HCT116 (cell line): ENCODE results near the gene TEX264. TPM values are rescaled to one million over a fixed set of nuclear protein-coding genes. Genes with fewer than 3 reads are reported as not detected.

ENCODE experiments used
- ATAC-seq: fragments of 200-7000 bp; cut with Tn5 transposase; 2 replicates; pipeline ENCODE4 v1.9.1; 2020; ENCODE audit warnings: mild to moderate bottlenecking, moderate library complexity
- BruUV-seq: library from RNA; stranded (reverse); fragments of 400-500 nt; replicated peaks from 2 replicates; lab custom pipeline; 2021; lab: Mats Ljungman, UMichigan
- CTCF ChIA-PET: fragments of 300-600 bp; sonication (Branson Sonifier 250); formaldehyde crosslinking; loops from one replicate; lab custom pipeline; 2021; ENCODE audit warnings: antibody characterized with exemption; lab: Charles Lee
- POLR2A ChIA-PET: fragments of 300-600, 350-600 bp; sonication (Branson Sonifier 250); formaldehyde crosslinking; loops from one replicate; lab custom pipeline; 2021; ENCODE audit warnings: antibody characterized with exemption; lab: Charles Lee
- RAD21 ChIA-PET, 2 experiments: fragments of 300-600 bp; sonication (Branson Sonifier 250); formaldehyde crosslinking; loops; one replicate each; lab custom pipeline; 2023; ENCODE audit warnings: low total read pairs in 2 of 2; ENCODE audit not compliant: uncharacterized antibody in 2 of 2, unreplicated experiment in 2 of 2, low non-redundant PET in 1 of 2; lab: Charles Lee
- DNase-seq: peaks from one replicate; pipeline ENCODE4 v3.0.0-alpha.2; 2010; ENCODE audit warnings: low read depth, low spot score
- H2AFZ ChIP-seq: fragments of 200-600 bp; shearing (Covaris generic), sonication (generic); 2 replicates; pipeline ENCODE4 v1.6.1; 2017; ENCODE audit warnings: low read depth, mixed run types, mixed read lengths, antibody characterized with exemption, low read length; ENCODE audit not compliant: poor library complexity, severe bottlenecking
- H3K27ac ChIP-seq: 2 replicates; pipeline ENCODE4 v1.5.1; 2012; ENCODE audit warnings: low read depth, low read length
- H3K27me3 ChIP-seq: fragments of 200-600 bp; sonication (generic); 2 replicates; pipeline ENCODE4 v1.6.1; 2016; ENCODE audit warnings: mixed run types, low read length, mixed read lengths; ENCODE audit not compliant: insufficient read depth
- H3K36me3 ChIP-seq, 2 experiments: fragments of 200-500 bp in 1 of 2; fragments of 200-600 bp in 1 of 2; sonication (Bioruptor generic) in 1 of 2; sonication (generic) in 1 of 2; 2 replicates each; pipeline versions ENCODE4 v1.5.1 to v1.6.1; 2014 to 2016; ENCODE audit warnings: low read length in 2 of 2, inconsistent platforms in 1 of 2, mixed read lengths in 1 of 2, mixed run types in 1 of 2; ENCODE audit not compliant: insufficient read depth in 2 of 2, control insufficient read depth in 1 of 2
- H3K4me1 ChIP-seq, 2 experiments: fragments of 200-600 bp in 1 of 2; sonication (generic) in 1 of 2; 2 replicates each; pipeline versions ENCODE4 v1.5.1 to v1.6.1; 2012 to 2017; ENCODE audit warnings: low read length in 2 of 2, inconsistent platforms in 1 of 2, mild to moderate bottlenecking in 1 of 2, mixed read lengths in 1 of 2, mixed run types in 1 of 2, moderate library complexity in 1 of 2; ENCODE audit not compliant: insufficient read depth in 2 of 2, control insufficient read depth in 1 of 2
- H3K4me2 ChIP-seq: fragments of 200-600 bp; sonication (generic); 2 replicates; pipeline ENCODE4 v1.6.1; 2017; ENCODE audit warnings: mixed run types, low read length, mixed read lengths
- H3K4me3 ChIP-seq, 2 experiments: fragments of 200-600 bp in 1 of 2; sonication (generic) in 1 of 2; replicated peaks in 1 of 2; 2 replicates each; pipeline ENCODE4 v1.5.1; 2011 to 2016; ENCODE audit warnings: low read length in 2 of 2, control low read depth in 1 of 2, low read depth in 1 of 2, mild to moderate bottlenecking in 1 of 2, mixed read lengths in 1 of 2, mixed run types in 1 of 2
- H3K79me2 ChIP-seq: fragments of 200-600 bp; sonication (generic); 2 replicates; pipeline ENCODE4 v1.6.1; 2017; ENCODE audit warnings: mild to moderate bottlenecking, mixed run types, low read length, moderate library complexity, mixed read lengths; ENCODE audit not compliant: insufficient read depth
- H3K9ac ChIP-seq: fragments of 200-600 bp; sonication (generic); 2 replicates; pipeline ENCODE4 v1.6.1; 2016; ENCODE audit warnings: low read length, mixed read lengths
- H3K9me2 ChIP-seq: fragments of 200-600 bp; sonication (generic), shearing (Covaris generic); 2 replicates; pipeline ENCODE4 v1.6.1; 2017; ENCODE audit warnings: mixed run types, mild to moderate bottlenecking, moderate library complexity; ENCODE audit not compliant: insufficient read depth
- H3K9me3 ChIP-seq, 2 experiments: fragments of 200-500 bp in 1 of 2; fragments of 200-600 bp in 1 of 2; sonication (Bioruptor generic) in 1 of 2; sonication (generic) in 1 of 2; 2 replicates each; pipeline ENCODE4 v1.6.1; 2014 to 2017; ENCODE audit warnings: low read length in 2 of 2, mixed read lengths in 2 of 2, inconsistent platforms in 1 of 2, low read depth in 1 of 2, mild to moderate bottlenecking in 1 of 2, mixed run types in 1 of 2, moderate library complexity in 1 of 2; ENCODE audit not compliant: control insufficient read depth in 1 of 2, insufficient read depth in 1 of 2
- H4K20me1 ChIP-seq: fragments of 200-600 bp; sonication (generic), shearing (Covaris generic); 2 replicates; pipeline ENCODE4 v1.6.1; 2017; ENCODE audit warnings: mixed run types, mild to moderate bottlenecking, moderate library complexity; ENCODE audit not compliant: insufficient read depth
- CBX3 ChIP-seq: IDR thresholded peaks from 2 replicates; pipeline ENCODE4 v1.6.1; 2012; ENCODE audit warnings: low read depth
- CEBPB ChIP-seq: IDR thresholded peaks from 2 replicates; pipeline ENCODE4 v1.6.1; 2012; ENCODE audit warnings: low read depth
- JUND ChIP-seq: IDR thresholded peaks from 2 replicates; pipeline ENCODE4 v1.6.1; 2012
- POLR2AphosphoS5 ChIP-seq: IDR thresholded peaks from 2 replicates; pipeline ENCODE4 v1.6.1; 2011; ENCODE audit warnings: mild to moderate bottlenecking, low read depth, low read length, moderate library complexity
- RAD21 ChIP-seq: IDR thresholded peaks from 2 replicates; pipeline ENCODE4 v1.6.1; 2012; ENCODE audit warnings: low read depth, mild to moderate bottlenecking
- SRF ChIP-seq: IDR thresholded peaks from 2 replicates; pipeline ENCODE4 v1.6.1; 2012; ENCODE audit warnings: low read depth
- YY1 ChIP-seq: IDR thresholded peaks from 2 replicates; pipeline ENCODE4 v1.6.1; 2011; ENCODE audit warnings: low read length, low read depth, moderate library complexity, mild to moderate bottlenecking; ENCODE audit not compliant: insufficient replicate concordance; ENCODE audit errors: extremely low read depth
- intact Hi-C: fragments of 100-400 bp; cut with micrococcal nuclease; formaldehyde crosslinking; loops from 2 replicates; pipeline ENCODE4 v1.10.0; 2022
- total RNA-seq: library from RNA; stranded (reverse); gene quantifications from one replicate; pipeline ENCODE4 v1.2.1, GENCODE V29; 2021; ENCODE audit not compliant: unreplicated experiment
- TF ChIP-seq, protein P1 (sequence below): IDR thresholded peaks from 2 replicates; pipeline ENCODE4 v1.6.1; 2011; ENCODE audit warnings: mild to moderate bottlenecking, low read length, moderate library complexity; ENCODE audit not compliant: insufficient replicate concordance; ENCODE audit errors: extremely low read depth
- TF ChIP-seq, protein P2 (sequence below), 3 experiments: fragments of 200-600 bp in 1 of 3; sonication (generic) in 1 of 3; IDR thresholded peaks in 2 of 3; conservative IDR thresholded peaks in 1 of 3; 2 replicates each; pipeline ENCODE4 v1.5.1; 2012 to 2017; ENCODE audit warnings: low read depth in 2 of 3, low read length in 2 of 3, antibody characterized with exemption in 1 of 3, borderline replicate concordance in 1 of 3, control low read depth in 1 of 3, mild to moderate bottlenecking in 1 of 3, mixed read lengths in 1 of 3, mixed run types in 1 of 3, moderate library complexity in 1 of 3; ENCODE audit not compliant: insufficient read depth in 1 of 3

Gene TEX264
- total RNA-seq, 1 experiment from 2014 or later = 36.0 TPM

DNA sequence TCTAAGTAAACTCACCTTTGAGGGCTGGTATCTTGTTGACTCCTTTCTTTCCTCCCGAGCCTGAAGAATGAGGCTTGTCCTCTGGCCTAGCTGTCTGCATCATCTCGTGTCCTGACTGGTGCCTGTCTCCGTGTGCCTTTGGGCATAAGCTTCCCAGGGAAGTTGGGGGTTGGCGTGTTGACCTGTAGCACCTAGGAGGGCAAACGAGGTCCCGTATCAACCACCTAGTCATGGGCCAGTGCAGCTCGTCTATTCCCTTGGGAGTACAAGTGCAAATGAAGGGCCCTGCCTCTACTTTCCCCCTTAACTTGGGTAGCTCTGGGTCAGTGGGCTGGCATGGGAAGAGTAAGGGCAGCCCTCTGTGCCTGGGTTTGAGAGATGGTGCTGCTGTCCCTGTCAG is 8.7 kb downstream of the TEX264 start:
- ChIA-PET RAD21 (no interaction called here), POLR2A (no interaction called here), CTCF (interaction anchor here (1.0 to 4.2 kb wide), 3 partner anchors 10 to 179 kb away, joined by 3 to 98 read pairs (median 4); partner anchors contain the start of gene DCAF1)
- intact Hi-C loops = loop anchor here (5.0 kb wide), 1 partner anchor 37 kb away; no protein-coding TSS in a partner anchor
- BruUV-seq = no TSS peak
- H3K9me2 ChIP-seq = no peaks in the 10 kb centered on the region
- ATAC-seq = no peak
- H3K79me2 ChIP-seq = no peaks in the 10 kb centered on the region
- peaks cover 6 to 11% of the 10 kb centered on the region in 2 experiments; a peak in 3 of 4 replicates for H3K36me3 ChIP-seq
- H3K4me1 ChIP-seq = peaks cover 6 to 20% of the 10 kb centered on the region in 2 experiments
- H3K4me3 ChIP-seq = no peak overlapping the region
- H3K27ac ChIP-seq = no peak overlapping the region
- H3K9ac ChIP-seq = no peak overlapping the region
- DNase-seq = no peak
- H2AFZ ChIP-seq = no peak overlapping the region
- no peaks in the 10 kb centered on the region for H4K20me1 ChIP-seq
- no peak overlapping the region for H3K4me2 ChIP-seq
- no peaks in the 10 kb centered on the region for H3K9me3 ChIP-seq
- TF ChIP-seq JUND (no peak), CBX3 (no peak), SRF (no peak), RAD21 (no peak), POLR2AphosphoS5 (no peak), YY1 (no peak), CEBPB (no peak)
- TF ChIP-seq, protein P1, sequence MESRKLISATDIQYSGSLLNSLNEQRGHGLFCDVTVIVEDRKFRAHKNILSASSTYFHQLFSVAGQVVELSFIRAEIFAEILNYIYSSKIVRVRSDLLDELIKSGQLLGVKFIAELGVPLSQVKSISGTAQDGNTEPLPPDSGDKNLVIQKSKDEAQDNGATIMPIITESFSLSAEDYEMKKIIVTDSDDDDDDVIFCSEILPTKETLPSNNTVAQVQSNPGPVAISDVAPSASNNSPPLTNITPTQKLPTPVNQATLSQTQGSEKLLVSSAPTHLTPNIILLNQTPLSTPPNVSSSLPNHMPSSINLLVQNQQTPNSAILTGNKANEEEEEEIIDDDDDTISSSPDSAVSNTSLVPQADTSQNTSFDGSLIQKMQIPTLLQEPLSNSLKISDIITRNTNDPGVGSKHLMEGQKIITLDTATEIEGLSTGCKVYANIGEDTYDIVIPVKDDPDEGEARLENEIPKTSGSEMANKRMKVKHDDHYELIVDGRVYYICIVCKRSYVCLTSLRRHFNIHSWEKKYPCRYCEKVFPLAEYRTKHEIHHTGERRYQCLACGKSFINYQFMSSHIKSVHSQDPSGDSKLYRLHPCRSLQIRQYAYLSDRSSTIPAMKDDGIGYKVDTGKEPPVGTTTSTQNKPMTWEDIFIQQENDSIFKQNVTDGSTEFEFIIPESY = no peak
- TF ChIP-seq, protein P2, sequence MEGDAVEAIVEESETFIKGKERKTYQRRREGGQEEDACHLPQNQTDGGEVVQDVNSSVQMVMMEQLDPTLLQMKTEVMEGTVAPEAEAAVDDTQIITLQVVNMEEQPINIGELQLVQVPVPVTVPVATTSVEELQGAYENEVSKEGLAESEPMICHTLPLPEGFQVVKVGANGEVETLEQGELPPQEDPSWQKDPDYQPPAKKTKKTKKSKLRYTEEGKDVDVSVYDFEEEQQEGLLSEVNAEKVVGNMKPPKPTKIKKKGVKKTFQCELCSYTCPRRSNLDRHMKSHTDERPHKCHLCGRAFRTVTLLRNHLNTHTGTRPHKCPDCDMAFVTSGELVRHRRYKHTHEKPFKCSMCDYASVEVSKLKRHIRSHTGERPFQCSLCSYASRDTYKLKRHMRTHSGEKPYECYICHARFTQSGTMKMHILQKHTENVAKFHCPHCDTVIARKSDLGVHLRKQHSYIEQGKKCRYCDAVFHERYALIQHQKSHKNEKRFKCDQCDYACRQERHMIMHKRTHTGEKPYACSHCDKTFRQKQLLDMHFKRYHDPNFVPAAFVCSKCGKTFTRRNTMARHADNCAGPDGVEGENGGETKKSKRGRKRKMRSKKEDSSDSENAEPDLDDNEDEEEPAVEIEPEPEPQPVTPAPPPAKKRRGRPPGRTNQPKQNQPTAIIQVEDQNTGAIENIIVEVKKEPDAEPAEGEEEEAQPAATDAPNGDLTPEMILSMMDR (IDR thresholded peaks at IDR 0.05 in 2 of 3, conservative IDR thresholded peaks at IDR 0.05 in 1 of 3; ENCODE audit: borderline replicate concordance in 1 of 3, insufficient read depth in 1 of 3, low read depth in 2 of 3, low read length in 2 of 3) = no peak
- no peaks in the 10 kb centered on the region for H3K27me3 ChIP-seq
